Prostate gland (tissue), 2 donors: Measurements from ENCODE around the gene TSEN34. TPM values are rescaled to one million over a fixed set of nuclear protein-coding genes. Genes with fewer than 3 reads are reported as not detected.
"Not testable (repeated sequence)": the region's sequence is repeated elsewhere in the genome, so short reads cannot be mapped to it uniquely, and the experiment has no call there.

Source experiments
- DNase-seq: peaks from one replicate; pipeline ENCODE4 v3.0.0-alpha.2; 2019; ENCODE audit warnings: low spot score
- H3K27ac ChIP-seq, 2 donors: fragments of 200-600 bp; sonication (generic); 2 replicates each; pipeline ENCODE4 v1.5.1; 2017 to 2019
- H3K27me3 ChIP-seq: fragments of 200-600 bp; sonication (generic); replicated peaks from 2 replicates; pipeline ENCODE4 v1.5.1; 2019; ENCODE audit not compliant: insufficient read depth
- H3K36me3 ChIP-seq, 2 donors: fragments of 200-600 bp; sonication (generic); 1 replicate in 1 of 2; 2 replicates in 1 of 2; pipeline versions ENCODE4 v1.5.1 to v1.8.1; 2017 to 2019
- H3K4me1 ChIP-seq: fragments of 200-600 bp; sonication (generic); replicated peaks from 2 replicates; pipeline ENCODE4 v1.5.1; 2019
- H3K4me3 ChIP-seq, 2 donors: fragments of 200-600 bp; sonication (generic); 2 replicates each; pipeline ENCODE4 v1.5.1; 2017 to 2019
- H3K9me3 ChIP-seq: fragments of 200-600 bp; sonication (generic); 2 replicates; pipeline ENCODE4 v1.5.1; 2017
- CTCF ChIP-seq, 4 experiments: fragments of 200-600 bp in 2 of 4; fragments of 450-650 bp in 2 of 4; sonication (generic) in 2 of 4; IDR thresholded peaks; 1 replicate in 3 of 4; 2 replicates in 1 of 4; pipeline ENCODE4 v1.5.1; 2016 to 2019; ENCODE audit warnings: antibody characterized with exemption in 4 of 4, mild to moderate bottlenecking in 2 of 4, moderate library complexity in 2 of 4
- POLR2A ChIP-seq: fragments of 450-650 bp; IDR thresholded peaks from one replicate; pipeline ENCODE4 v1.6.1; 2016; ENCODE audit warnings: antibody characterized with exemption, mild to moderate bottlenecking
- POLR2AphosphoS5 ChIP-seq: sonication (generic); formaldehyde crosslinking; IDR thresholded peaks from one replicate; pipeline ENCODE4 v1.6.1; 2017; ENCODE audit warnings: antibody characterized with exemption
- WGBS: methylation state at CpG from one replicate; pipeline ENCODE4 v1.1.5; 2018; 5-methylcytosine and 5-hydroxymethylcytosine counted together
- intact Hi-C: fragments of 100-400 bp; cut with DNase I; formaldehyde crosslinking; loops from one replicate; pipeline ENCODE4 v1.14.2; 2022
- total RNA-seq, 2 donors: library from RNA; depleted of rRNA; stranded (reverse); fragments of >200 nt; gene quantifications; one replicate each; pipeline ENCODE4 v1.1.0, GENCODE V29; 2016

TSEN34 gene
- total RNA-seq, 2 donors from 2014 or later = 122 to 163 TPM

GRCh38 chr19:54218259-54218658, 27.2 kb downstream of the TSEN34 start:
- DNase-seq = no peak
- TF ChIP-seq POLR2A = no peak
- TF ChIP-seq CTCF (IDR thresholded peaks at IDR 0.05) = no peak
- 69% methylated on average over 8 of the region's 8 CpGs for WGBS
- Histone ChIP-seq H3K4me1 (no peaks in the 10 kb centered on the region), H3K36me3 (no peaks in the 10 kb centered on the region), H3K27me3 (peaks cover 2% of the 10 kb centered on the region), H3K27ac (no peak overlapping the region), H3K9me3 (no peaks in the 10 kb centered on the region), H3K4me3 (no peak overlapping the region)
- intact Hi-C loops = no loop called here

GRCh38 chr19:54218960-54219661, 28.0 kb downstream of the TSEN34 start:
- intact Hi-C loops = no loop called here
- no peak for DNase-seq

GRCh38 chr19:54219702-54220101, 28.6 kb downstream of the TSEN34 start:
- H3K4me1 ChIP-seq, H3K36me3 ChIP-seq, H3K4me3 ChIP-seq, intact Hi-C loops, H3K27ac ChIP-seq, DNase-seq, H3K27me3 ChIP-seq, H3K9me3 ChIP-seq: not testable (repeated sequence)
- WGBS = 67% methylated on average over 5 of the region's 5 CpGs

More at GRCh38 chr19:54218960-54219661, 28.0 kb downstream of the TSEN34 start:
- WGBS = 87% methylated on average over 27 of the region's 27 CpGs
- no peak overlapping the region for H3K4me3 ChIP-seq
- H3K27ac ChIP-seq = no peak overlapping the region
- H3K9me3 ChIP-seq = no peaks in the 10 kb centered on the region
- no peaks in the 10 kb centered on the region for H3K4me1 ChIP-seq
- no peak for TF ChIP-seq CTCF (IDR thresholded peaks at IDR 0.05)
- no peak for TF ChIP-seq POLR2AphosphoS5
- no peak for TF ChIP-seq POLR2A
- H3K27me3 ChIP-seq = peaks cover 2% of the 10 kb centered on the region
- H3K36me3 ChIP-seq = no peaks in the 10 kb centered on the region

- H3K36me3 ChIP-seq, H3K4me1 ChIP-seq, H3K9me3 ChIP-seq, intact Hi-C loops, H3K4me3 ChIP-seq, DNase-seq, H3K27ac ChIP-seq, H3K27me3 ChIP-seq: not testable (repeated sequence)
- WGBS = 80% methylated on average over 7 of the region's 7 CpGs
These were observed 30.8 kb downstream of the TSEN34 start for GRCh38 chr19:54221947-54222346.

GRCh38 chr19:54222474-54223276, 31.6 kb downstream of the TSEN34 start, which contains the start of gene LILRB3:
TSS of gene LILRB3 (minus strand) at chr19:54223007. CDS start at chr19:54222976, 31 bp downstream.
- H3K4me1 ChIP-seq, DNase-seq, H3K9me3 ChIP-seq, H3K4me3 ChIP-seq, intact Hi-C loops, H3K27ac ChIP-seq, H3K27me3 ChIP-seq, H3K36me3 ChIP-seq: not testable (repeated sequence)
- 60% methylated on average over 16 of the region's 16 CpGs for WGBS

GRCh38 chr19:54223277-54223936, 32.3 kb downstream of the TSEN34 start:
- H3K27ac ChIP-seq, intact Hi-C loops: not testable (repeated sequence)
- WGBS = 45% methylated on average over 14 of the region's 14 CpGs

GRCh38 chr19:54223937-54224281, 32.8 kb downstream of the TSEN34 start:
- H3K4me1 ChIP-seq, H3K27ac ChIP-seq, H3K4me3 ChIP-seq, intact Hi-C loops, DNase-seq, H3K27me3 ChIP-seq, H3K9me3 ChIP-seq, H3K36me3 ChIP-seq: not testable (repeated sequence)
- WGBS = 49% methylated on average over 5 of the region's 5 CpGs

More at GRCh38 chr19:54223277-54223936, 32.3 kb downstream of the TSEN34 start:
- H3K4me3 ChIP-seq, H3K4me1 ChIP-seq, H3K9me3 ChIP-seq, H3K36me3 ChIP-seq, H3K27me3 ChIP-seq, DNase-seq: not testable (repeated sequence)

- intact Hi-C loops, H3K4me3 ChIP-seq: not testable (repeated sequence)
- 57% methylated on average over 10 of the region's 10 CpGs for WGBS
These were observed 33.5 kb downstream of the TSEN34 start for GRCh38 chr19:54224619-54225018.

More at GRCh38 chr19:54224619-54225018, 33.5 kb downstream of the TSEN34 start:
- H3K27me3 ChIP-seq, H3K36me3 ChIP-seq, DNase-seq, H3K9me3 ChIP-seq, H3K27ac ChIP-seq, H3K4me1 ChIP-seq: not testable (repeated sequence)
